ENCODE measurements around the gene TSR2. TPM values are rescaled to one million over a fixed set of nuclear protein-coding genes. Genes with fewer than 3 reads are reported as not detected.

The TSR2 gene
- total RNA-seq, 4 donors from 2014 or later: 30.4 to 39.5 (median 34.7) TPM

DNA sequence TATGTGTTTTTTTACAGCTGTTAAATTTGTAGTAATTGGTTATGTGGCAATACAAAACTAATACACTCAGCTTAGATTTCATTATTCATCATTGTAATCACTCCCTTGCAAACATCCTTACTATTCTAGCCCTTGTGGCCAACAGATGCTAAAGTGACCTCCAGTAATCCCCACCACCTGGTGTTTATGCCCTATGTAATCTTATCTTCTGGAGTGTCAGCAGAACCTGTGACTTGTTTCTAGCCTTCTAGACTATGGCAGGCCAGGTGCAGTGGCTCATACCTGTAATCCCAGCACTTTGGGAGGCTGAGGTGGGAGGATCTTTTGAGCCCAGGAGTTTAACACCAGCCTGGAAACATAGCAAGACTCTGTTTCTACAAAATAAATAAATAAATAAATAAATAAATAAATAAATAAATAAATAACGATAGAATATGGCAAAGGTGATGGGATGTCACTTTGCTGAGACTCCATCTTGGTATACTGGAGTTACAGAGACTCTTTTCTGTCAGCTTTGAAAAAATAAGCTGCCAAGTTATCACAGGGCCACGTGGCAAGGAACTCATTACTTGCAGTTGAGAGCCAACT lies 12.3 kb upstream of the TSR2 start:
- TF ChIP-seq POLR2AphosphoS5 (IDR thresholded peaks at IDR 0.05) (no peak), POLR2A (IDR thresholded peaks at IDR 0.05) (no peak), EP300 (IDR thresholded peaks at IDR 0.05) (no peak)
- TF ChIP-seq, protein P1, sequence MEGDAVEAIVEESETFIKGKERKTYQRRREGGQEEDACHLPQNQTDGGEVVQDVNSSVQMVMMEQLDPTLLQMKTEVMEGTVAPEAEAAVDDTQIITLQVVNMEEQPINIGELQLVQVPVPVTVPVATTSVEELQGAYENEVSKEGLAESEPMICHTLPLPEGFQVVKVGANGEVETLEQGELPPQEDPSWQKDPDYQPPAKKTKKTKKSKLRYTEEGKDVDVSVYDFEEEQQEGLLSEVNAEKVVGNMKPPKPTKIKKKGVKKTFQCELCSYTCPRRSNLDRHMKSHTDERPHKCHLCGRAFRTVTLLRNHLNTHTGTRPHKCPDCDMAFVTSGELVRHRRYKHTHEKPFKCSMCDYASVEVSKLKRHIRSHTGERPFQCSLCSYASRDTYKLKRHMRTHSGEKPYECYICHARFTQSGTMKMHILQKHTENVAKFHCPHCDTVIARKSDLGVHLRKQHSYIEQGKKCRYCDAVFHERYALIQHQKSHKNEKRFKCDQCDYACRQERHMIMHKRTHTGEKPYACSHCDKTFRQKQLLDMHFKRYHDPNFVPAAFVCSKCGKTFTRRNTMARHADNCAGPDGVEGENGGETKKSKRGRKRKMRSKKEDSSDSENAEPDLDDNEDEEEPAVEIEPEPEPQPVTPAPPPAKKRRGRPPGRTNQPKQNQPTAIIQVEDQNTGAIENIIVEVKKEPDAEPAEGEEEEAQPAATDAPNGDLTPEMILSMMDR (IDR thresholded peaks at IDR 0.05): no peak
- H3K9me3 ChIP-seq: no peaks in the 10 kb centered on the region
- WGBS, 2 donors (ENCODE audit: low coverage in 1 of 2): 21 to 74% methylated on average over 2 of the region's 2 CpGs

DNA sequence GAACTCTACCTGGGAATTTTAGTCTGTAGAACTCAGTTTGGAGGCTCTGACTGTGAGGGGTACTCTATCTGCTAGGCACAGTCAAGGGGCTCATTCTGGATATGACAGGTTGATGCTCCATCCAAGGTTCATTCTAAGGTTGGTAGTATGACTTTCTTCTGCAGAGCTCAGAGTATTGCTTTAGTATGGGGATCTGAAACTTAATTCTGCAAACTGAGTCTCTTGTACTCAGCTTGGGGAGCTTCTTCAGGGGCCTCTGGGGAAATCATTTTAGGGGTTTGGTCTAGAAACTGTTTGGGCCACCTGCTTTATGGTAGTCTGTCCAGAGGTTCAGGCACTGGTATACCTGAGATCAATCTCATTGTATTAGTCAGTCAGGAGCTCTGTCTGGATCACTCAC lies 9.7 kb upstream of the TSR2 start:
- H3K4me3 ChIP-seq: no peak overlapping the region
- no peak for TF ChIP-seq POLR2A (IDR thresholded peaks at IDR 0.05)
- TF ChIP-seq, protein P1 (IDR thresholded peaks at IDR 0.05): no peak
- no peak for TF ChIP-seq EP300 (IDR thresholded peaks at IDR 0.05)
- no peak for TF ChIP-seq POLR2AphosphoS5 (IDR thresholded peaks at IDR 0.05)
- no peaks in the 10 kb centered on the region for H3K4me1 ChIP-seq
- H3K36me3 ChIP-seq: no peaks in the 10 kb centered on the region
- no peak for ATAC-seq
- no peak overlapping the region for H3K27ac ChIP-seq
- H3K9me3 ChIP-seq: no peaks in the 10 kb centered on the region
- H3K27me3 ChIP-seq: no peaks in the 10 kb centered on the region

More for the DNA sequence above, 12.3 kb upstream of the TSR2 start:
- H3K4me1 ChIP-seq: no peaks in the 10 kb centered on the region
- no peak overlapping the region for H3K4me3 ChIP-seq
- no peaks in the 10 kb centered on the region for H3K36me3 ChIP-seq
- H3K27ac ChIP-seq: no peak overlapping the region
- ATAC-seq: no peak
- H3K27me3 ChIP-seq: no peaks in the 10 kb centered on the region

DNA sequence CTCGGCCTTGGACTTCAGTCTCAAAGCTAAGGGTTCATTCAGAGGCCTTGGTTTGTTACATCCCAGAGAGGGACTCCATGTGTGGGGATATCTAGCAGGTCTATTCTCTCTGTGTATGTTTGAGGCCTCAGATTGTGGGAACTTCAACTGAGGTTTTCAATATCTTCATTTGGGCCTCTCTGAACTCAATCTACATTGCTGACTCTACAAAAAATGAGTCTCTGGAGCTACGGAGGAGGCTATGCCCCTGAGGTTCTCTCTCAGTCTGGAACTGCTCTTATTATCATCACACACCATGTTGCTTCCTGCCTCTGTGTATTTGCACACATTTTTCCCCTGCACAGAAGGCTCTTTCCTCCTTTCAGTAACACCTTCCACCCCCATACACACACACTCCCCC lies 5.1 kb upstream of the TSR2 start:
- no peak for ATAC-seq
- Histone ChIP-seq H3K9me3 (no peaks in the 10 kb centered on the region), H3K4me3 (no peak overlapping the region), H3K4me1 (peaks cover 0 to 2% (median 0%) of the 10 kb centered on the region in 3 donors), H3K36me3 (no peaks in the 10 kb centered on the region), H3K27me3 (no peaks in the 10 kb centered on the region), H3K27ac (no peak overlapping the region)
- WGBS, 2 donors (ENCODE audit: low coverage in 1 of 2): 44 to 50% methylated on average over 1 of the region's 2 CpGs
- TF ChIP-seq EP300 (IDR thresholded peaks at IDR 0.05) (no peak), POLR2AphosphoS5 (IDR thresholded peaks at IDR 0.05) (no peak), POLR2A (IDR thresholded peaks at IDR 0.05) (no peak)
- TF ChIP-seq, protein P1 (IDR thresholded peaks at IDR 0.05): no peak

DNA sequence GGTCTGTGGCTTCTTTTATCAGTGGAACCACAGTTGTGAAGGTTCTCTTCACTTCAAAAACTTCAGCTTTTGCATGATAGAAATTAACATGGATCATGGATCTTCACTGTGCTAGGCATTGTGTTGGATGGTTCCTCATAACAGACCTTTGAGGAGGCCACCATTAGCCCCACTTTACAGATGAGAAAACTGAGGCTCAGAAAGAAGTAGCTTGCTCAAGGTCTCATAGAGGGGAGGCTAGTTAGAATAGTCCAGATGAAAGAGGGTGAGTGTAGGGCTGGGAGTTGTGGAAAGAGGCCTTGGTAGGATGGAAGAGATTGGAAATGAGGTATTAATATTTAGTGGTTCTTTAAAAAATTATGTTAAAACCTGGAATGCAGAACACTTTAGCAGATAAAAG lies 2.6 kb downstream of the TSR2 start:
- H3K4me1 ChIP-seq: peaks cover 4 to 18% (median 13%) of the 10 kb centered on the region in 3 donors
- TF ChIP-seq POLR2AphosphoS5 (IDR thresholded peaks at IDR 0.05) (no peak), POLR2A (IDR thresholded peaks at IDR 0.05) (no peak), EP300 (IDR thresholded peaks at IDR 0.05) (no peak)
- TF ChIP-seq, protein P1 (IDR thresholded peaks at IDR 0.05): no peak
- no peaks in the 10 kb centered on the region for H3K9me3 ChIP-seq
- H3K27ac ChIP-seq: no peak overlapping the region
- H3K27me3 ChIP-seq: no peaks in the 10 kb centered on the region
- H3K4me3 ChIP-seq: no peak overlapping the region
- H3K36me3 ChIP-seq: peaks cover 0 to 34% of the 10 kb centered on the region in 2 donors
- no peak for ATAC-seq

DNA sequence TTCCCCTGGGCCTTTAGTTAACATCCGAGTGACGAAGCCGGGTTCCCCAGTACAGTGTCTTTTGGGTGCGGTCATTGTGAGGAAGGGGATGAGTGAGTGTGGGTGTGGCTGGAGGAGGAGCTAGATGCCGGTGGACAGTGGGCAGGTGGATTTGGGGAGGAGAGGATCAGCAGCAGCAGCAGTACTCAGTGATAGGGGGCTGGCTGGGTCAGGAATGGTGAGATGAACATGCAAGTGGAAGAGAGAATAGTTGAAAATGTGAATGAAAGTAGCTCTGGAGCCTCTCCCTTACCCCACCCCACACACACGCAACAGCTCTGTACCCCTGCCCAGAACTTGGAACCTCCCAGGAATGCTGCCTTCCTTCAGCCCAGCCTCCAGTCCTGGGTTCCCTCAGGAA lies 4.5 kb downstream of the TSR2 start:
- Histone ChIP-seq H3K9me3 (no peaks in the 10 kb centered on the region), H3K4me1 (peaks cover 4 to 18% (median 10%) of the 10 kb centered on the region in 3 donors), H3K27me3 (no peaks in the 10 kb centered on the region), H3K4me3 (no peak overlapping the region), H3K36me3 (peaks cover 0 to 51% of the 10 kb centered on the region in 2 donors), H3K27ac (no peak overlapping the region)
- no peak for TF ChIP-seq POLR2A (IDR thresholded peaks at IDR 0.05)
- no peak for TF ChIP-seq POLR2AphosphoS5 (IDR thresholded peaks at IDR 0.05)
- TF ChIP-seq, protein P1 (IDR thresholded peaks at IDR 0.05): no peak
- TF ChIP-seq EP300 (IDR thresholded peaks at IDR 0.05): no peak
- no CpG with 5 or more reads among the region's 6 CpGs for WGBS, 2 donors (ENCODE audit: low coverage in 1 of 2)
- ATAC-seq: no peak

Measured in gastroesophageal sphincter (tissue), 4 donors.